Measurements from ENCODE around the gene GORASP1. TPM values are rescaled to one million over a fixed set of nuclear protein-coding genes. Genes with fewer than 3 reads are reported as not detected.

GORASP1 gene
- total and polyA plus RNA-seq, 2 of the 8 experiments (the other 6 are each of a cell fraction or from before 2014, with no cell fraction given) = 33.4 to 33.5 TPM

DNA sequence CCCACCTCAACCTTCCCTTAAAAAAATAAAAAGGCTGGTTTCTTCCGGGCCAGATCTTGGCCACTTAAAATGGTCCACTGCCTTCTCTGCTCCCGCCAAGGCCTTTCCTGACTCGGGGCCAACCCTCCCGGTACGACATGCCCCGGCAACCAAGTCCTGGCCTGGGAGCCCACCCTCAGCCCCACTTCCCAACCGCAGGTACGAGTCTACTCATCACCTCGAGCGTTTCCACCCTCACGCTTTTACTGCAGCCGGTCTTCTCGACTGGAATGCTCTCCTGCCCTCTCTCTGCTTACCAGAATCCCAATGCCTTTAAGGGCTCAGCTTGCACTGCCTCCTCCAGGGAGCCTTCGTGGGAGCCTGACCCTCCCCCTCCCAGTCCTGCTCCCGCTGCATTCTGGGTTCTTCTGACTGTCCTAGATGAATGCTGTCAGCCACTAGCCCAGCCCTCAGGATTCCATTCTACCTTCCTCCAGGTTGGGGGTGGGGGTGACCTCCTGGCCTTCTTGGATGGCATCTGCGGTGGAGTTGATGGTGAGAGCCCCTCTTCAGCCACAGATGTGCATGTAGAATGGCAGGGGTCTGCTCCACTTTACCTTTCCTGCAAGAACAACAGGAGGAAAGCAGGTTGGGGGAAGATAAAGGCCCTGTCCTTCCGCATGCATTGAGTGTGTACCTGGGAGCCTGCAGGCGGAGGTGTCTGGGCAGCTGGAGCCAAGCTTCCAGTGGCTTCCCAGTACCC, 47.0 kb upstream of the GORASP1 start (continued):
- TF ChIP-seq RNF2 (IDR thresholded peaks at IDR 0.05; ENCODE audit: borderline replicate concordance, low read depth, low read length, missing control alignments, poor library complexity, severe bottlenecking) = no peak
- no peak for TF ChIP-seq E2F6 (IDR thresholded peaks at IDR 0.05)
- peak; percentile 70; the same call in 1 of the 2 replicates for TF ChIP-seq TAF1 (IDR thresholded peaks at IDR 0.05; ENCODE audit: low read depth, low read length)
- no peak for TF ChIP-seq POU5F1 (IDR thresholded peaks at IDR 0.05; ENCODE audit: low read depth, low read length)
- TF ChIP-seq CTBP2 (IDR thresholded peaks at IDR 0.05; ENCODE audit: borderline replicate concordance, insufficient read depth, insufficient read length, low read length) = peak; percentile 91
- no peak for TF ChIP-seq SAP30 (IDR thresholded peaks at IDR 0.05; ENCODE audit: insufficient read depth, insufficient replicate concordance, low read length)
- TF ChIP-seq TEAD4 (IDR thresholded peaks at IDR 0.05; ENCODE audit: low read depth, low read length) = peak; percentile 70
- no peak for TF ChIP-seq SIRT6 (IDR thresholded peaks at IDR 0.05; ENCODE audit: low read length)
- no peak for TF ChIP-seq EP300 (IDR thresholded peaks at IDR 0.05; ENCODE audit: borderline replicate concordance in 1 of 2, low read depth in 2 of 2, low read length in 2 of 2)
- TF ChIP-seq BACH1 (IDR thresholded peaks at IDR 0.05; ENCODE audit: low read length) = no peak
- TF ChIP-seq CHD2 (IDR thresholded peaks at IDR 0.05; ENCODE audit: low read length) = peak; percentile 41; the same call in 1 of the 2 replicates
- TF ChIP-seq RFX5 (IDR thresholded peaks at IDR 0.05; ENCODE audit: borderline replicate concordance, low read depth, low read length) = no peak
- TF ChIP-seq, protein P1, sequence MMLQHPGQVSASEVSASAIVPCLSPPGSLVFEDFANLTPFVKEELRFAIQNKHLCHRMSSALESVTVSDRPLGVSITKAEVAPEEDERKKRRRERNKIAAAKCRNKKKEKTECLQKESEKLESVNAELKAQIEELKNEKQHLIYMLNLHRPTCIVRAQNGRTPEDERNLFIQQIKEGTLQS (IDR thresholded peaks at IDR 0.05; ENCODE audit: insufficient read depth, low read depth, low read length) = no peak
- TF ChIP-seq MAFK (IDR thresholded peaks at IDR 0.05; ENCODE audit: low read depth, low read length) = no peak
- peak; percentile 88 to 92; a peak in 3 of 4 replicates for TF ChIP-seq SIN3A (conservative IDR thresholded peaks at IDR 0.05 in 1 of 2, IDR thresholded peaks at IDR 0.05 in 1 of 2; ENCODE audit: low read depth in 1 of 2, low read length in 2 of 2)
- TF ChIP-seq, protein P2, sequence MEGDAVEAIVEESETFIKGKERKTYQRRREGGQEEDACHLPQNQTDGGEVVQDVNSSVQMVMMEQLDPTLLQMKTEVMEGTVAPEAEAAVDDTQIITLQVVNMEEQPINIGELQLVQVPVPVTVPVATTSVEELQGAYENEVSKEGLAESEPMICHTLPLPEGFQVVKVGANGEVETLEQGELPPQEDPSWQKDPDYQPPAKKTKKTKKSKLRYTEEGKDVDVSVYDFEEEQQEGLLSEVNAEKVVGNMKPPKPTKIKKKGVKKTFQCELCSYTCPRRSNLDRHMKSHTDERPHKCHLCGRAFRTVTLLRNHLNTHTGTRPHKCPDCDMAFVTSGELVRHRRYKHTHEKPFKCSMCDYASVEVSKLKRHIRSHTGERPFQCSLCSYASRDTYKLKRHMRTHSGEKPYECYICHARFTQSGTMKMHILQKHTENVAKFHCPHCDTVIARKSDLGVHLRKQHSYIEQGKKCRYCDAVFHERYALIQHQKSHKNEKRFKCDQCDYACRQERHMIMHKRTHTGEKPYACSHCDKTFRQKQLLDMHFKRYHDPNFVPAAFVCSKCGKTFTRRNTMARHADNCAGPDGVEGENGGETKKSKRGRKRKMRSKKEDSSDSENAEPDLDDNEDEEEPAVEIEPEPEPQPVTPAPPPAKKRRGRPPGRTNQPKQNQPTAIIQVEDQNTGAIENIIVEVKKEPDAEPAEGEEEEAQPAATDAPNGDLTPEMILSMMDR (IDR thresholded peaks at IDR 0.05; ENCODE audit: control extremely low read depth in 1 of 3, insufficient read depth in 1 of 3, low read depth in 1 of 3, low read length in 3 of 3) = no peak
- TF ChIP-seq SRF (IDR thresholded peaks at IDR 0.05; ENCODE audit: low read depth, low read length) = no peak
- no peak for TF ChIP-seq GABPA (IDR thresholded peaks at IDR 0.05; ENCODE audit: borderline replicate concordance, insufficient read depth, low read length)
- TF ChIP-seq, protein P3, sequence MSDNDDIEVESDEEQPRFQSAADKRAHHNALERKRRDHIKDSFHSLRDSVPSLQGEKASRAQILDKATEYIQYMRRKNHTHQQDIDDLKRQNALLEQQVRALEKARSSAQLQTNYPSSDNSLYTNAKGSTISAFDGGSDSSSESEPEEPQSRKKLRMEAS (IDR thresholded peaks at IDR 0.05) = peak; percentile 60

All from H1 (cell line).